ENCODE data around the gene LRRC4C. TPM values are rescaled to one million over a fixed set of nuclear protein-coding genes. Genes with fewer than 3 reads are reported as not detected.

Gene LRRC4C
- total RNA-seq, 1 experiment from 2014 or later, result 0.72 TPM

DNA sequence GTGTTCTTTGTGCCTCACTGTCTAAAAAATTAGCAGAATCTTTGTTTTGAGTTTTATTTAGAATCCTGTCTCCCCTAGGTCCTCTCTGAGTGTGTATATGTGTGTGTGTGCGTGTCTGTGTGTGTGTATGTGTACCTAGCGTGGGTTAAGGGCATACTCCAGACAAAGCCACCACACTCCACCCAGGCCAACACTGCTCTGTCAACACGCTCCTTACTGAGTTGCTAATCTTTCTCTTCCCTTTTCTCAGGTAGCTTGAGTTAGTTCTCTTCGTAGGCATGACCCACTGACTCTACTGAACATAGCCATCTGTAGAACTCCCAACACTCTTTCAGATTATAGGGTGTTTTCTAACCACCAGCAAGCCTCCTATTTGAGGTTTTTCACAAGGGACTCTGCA lies 131.1 kb downstream of the LRRC4C start:
- H3K27me3 Mint-ChIP-seq (ENCODE audit: low read depth), result no peaks in the 10 kb centered on the region
- H3K4me1 Mint-ChIP-seq, result no peaks in the 10 kb centered on the region
- no peak overlapping the region for H3K27ac Mint-ChIP-seq
- TF ChIP-seq GABPB1 (CRISPR knock-in tag; IDR thresholded peaks at IDR 0.05) (no peak), RELA (CRISPR knock-in tag; IDR thresholded peaks at IDR 0.05; ENCODE audit: borderline replicate concordance) (no peak), TEAD4 (CRISPR knock-in tag; IDR thresholded peaks at IDR 0.05) (no peak)
- TF ChIP-seq, protein P1, sequence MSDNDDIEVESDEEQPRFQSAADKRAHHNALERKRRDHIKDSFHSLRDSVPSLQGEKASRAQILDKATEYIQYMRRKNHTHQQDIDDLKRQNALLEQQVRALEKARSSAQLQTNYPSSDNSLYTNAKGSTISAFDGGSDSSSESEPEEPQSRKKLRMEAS (CRISPR knock-in tag; IDR thresholded peaks at IDR 0.05), result no peak
- TF ChIP-seq, protein P2, sequence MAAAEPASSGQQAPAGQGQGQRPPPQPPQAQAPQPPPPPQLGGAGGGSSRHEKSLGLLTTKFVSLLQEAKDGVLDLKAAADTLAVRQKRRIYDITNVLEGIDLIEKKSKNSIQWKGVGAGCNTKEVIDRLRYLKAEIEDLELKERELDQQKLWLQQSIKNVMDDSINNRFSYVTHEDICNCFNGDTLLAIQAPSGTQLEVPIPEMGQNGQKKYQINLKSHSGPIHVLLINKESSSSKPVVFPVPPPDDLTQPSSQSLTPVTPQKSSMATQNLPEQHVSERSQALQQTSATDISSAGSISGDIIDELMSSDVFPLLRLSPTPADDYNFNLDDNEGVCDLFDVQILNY (CRISPR knock-in tag; IDR thresholded peaks at IDR 0.05), result no peak
- TF ChIP-seq, protein P3, sequence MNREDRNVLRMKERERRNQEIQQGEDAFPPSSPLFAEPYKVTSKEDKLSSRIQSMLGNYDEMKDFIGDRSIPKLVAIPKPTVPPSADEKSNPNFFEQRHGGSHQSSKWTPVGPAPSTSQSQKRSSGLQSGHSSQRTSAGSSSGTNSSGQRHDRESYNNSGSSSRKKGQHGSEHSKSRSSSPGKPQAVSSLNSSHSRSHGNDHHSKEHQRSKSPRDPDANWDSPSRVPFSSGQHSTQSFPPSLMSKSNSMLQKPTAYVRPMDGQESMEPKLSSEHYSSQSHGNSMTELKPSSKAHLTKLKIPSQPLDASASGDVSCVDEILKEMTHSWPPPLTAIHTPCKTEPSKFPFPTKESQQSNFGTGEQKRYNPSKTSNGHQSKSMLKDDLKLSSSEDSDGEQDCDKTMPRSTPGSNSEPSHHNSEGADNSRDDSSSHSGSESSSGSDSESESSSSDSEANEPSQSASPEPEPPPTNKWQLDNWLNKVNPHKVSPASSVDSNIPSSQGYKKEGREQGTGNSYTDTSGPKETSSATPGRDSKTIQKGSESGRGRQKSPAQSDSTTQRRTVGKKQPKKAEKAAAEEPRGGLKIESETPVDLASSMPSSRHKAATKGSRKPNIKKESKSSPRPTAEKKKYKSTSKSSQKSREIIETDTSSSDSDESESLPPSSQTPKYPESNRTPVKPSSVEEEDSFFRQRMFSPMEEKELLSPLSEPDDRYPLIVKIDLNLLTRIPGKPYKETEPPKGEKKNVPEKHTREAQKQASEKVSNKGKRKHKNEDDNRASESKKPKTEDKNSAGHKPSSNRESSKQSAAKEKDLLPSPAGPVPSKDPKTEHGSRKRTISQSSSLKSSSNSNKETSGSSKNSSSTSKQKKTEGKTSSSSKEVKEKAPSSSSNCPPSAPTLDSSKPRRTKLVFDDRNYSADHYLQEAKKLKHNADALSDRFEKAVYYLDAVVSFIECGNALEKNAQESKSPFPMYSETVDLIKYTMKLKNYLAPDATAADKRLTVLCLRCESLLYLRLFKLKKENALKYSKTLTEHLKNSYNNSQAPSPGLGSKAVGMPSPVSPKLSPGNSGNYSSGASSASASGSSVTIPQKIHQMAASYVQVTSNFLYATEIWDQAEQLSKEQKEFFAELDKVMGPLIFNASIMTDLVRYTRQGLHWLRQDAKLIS (CRISPR knock-in tag; IDR thresholded peaks at IDR 0.05; ENCODE audit: borderline replicate concordance), result no peak
- H3K36me3 Mint-ChIP-seq, result no peaks in the 10 kb centered on the region
- no peaks in the 10 kb centered on the region for H3K9me3 Mint-ChIP-seq
- H3K4me3 Mint-ChIP-seq, result no peak overlapping the region
- CTCF ChIA-PET, result no interaction called here
- DNase-seq (ENCODE audit: low spot score) (no peak), ATAC-seq (no peak)
- POLR2A ChIA-PET, result no interaction called here

DNA sequence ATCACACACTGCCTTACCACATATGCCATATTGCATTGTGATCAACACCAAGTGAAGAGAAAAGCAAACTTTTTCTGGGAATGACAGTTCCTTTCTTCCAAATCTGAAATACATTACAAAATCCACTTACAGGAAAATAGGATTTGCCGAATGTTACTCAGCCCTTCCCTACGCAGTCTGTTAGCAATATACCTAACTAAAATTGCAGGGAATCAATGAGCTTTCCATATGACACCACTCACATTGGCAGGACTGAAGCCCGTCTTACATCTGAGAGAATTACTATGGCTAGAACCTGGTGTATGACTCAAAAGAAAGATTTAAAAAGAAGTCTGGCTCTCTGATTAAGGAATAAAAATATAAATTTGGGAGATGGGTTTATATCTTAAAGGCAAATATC lies 136.0 kb downstream of the LRRC4C start:
- no peaks in the 10 kb centered on the region for H3K36me3 Mint-ChIP-seq

GRCh38 chr11:41320653-41321052 lies 138.8 kb downstream of the LRRC4C start:
- ChIA-PET POLR2A (no interaction called here), CTCF (no interaction called here)
- TF ChIP-seq, protein P4, sequence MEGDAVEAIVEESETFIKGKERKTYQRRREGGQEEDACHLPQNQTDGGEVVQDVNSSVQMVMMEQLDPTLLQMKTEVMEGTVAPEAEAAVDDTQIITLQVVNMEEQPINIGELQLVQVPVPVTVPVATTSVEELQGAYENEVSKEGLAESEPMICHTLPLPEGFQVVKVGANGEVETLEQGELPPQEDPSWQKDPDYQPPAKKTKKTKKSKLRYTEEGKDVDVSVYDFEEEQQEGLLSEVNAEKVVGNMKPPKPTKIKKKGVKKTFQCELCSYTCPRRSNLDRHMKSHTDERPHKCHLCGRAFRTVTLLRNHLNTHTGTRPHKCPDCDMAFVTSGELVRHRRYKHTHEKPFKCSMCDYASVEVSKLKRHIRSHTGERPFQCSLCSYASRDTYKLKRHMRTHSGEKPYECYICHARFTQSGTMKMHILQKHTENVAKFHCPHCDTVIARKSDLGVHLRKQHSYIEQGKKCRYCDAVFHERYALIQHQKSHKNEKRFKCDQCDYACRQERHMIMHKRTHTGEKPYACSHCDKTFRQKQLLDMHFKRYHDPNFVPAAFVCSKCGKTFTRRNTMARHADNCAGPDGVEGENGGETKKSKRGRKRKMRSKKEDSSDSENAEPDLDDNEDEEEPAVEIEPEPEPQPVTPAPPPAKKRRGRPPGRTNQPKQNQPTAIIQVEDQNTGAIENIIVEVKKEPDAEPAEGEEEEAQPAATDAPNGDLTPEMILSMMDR (IDR thresholded peaks at IDR 0.05), result no peak
- TF ChIP-seq CREM (CRISPR knock-in tag; IDR thresholded peaks at IDR 0.05) (no peak), PRRX2 (CRISPR knock-in tag; IDR thresholded peaks at IDR 0.05) (no peak), MYBL2 (CRISPR knock-in tag; IDR thresholded peaks at IDR 0.05) (no peak), ESRRA (CRISPR knock-in tag; IDR thresholded peaks at IDR 0.05; ENCODE audit: borderline replicate concordance) (no peak)
- Mint-ChIP-seq H3K9me3 (no peaks in the 10 kb centered on the region), H3K27ac (no peak overlapping the region), H3K4me1 (peaks cover 4% of the 10 kb centered on the region; the same call in 1 of the 2 replicates), H3K4me3 (no peak overlapping the region), H3K36me3 (no peaks in the 10 kb centered on the region), H3K27me3 (ENCODE audit: low read depth) (no peaks in the 10 kb centered on the region)
- ATAC-seq (no peak), DNase-seq (ENCODE audit: low spot score) (no peak)

More for the DNA sequence above, 136.0 kb downstream of the LRRC4C start:
- no peak overlapping the region for H3K4me3 Mint-ChIP-seq
- ATAC-seq, result no peak
- H3K27me3 Mint-ChIP-seq (ENCODE audit: low read depth), result no peaks in the 10 kb centered on the region
- POLR2A ChIA-PET, result no interaction called here
- CTCF ChIA-PET, result no interaction called here
- H3K4me1 Mint-ChIP-seq, result no peaks in the 10 kb centered on the region
- no peak for DNase-seq (ENCODE audit: low spot score)
- no peaks in the 10 kb centered on the region for H3K9me3 Mint-ChIP-seq
- H3K27ac Mint-ChIP-seq, result no peak overlapping the region
- no peak for TF ChIP-seq ZNF263 (CRISPR knock-in tag; IDR thresholded peaks at IDR 0.05; ENCODE audit: low read depth)
- TF ChIP-seq, protein P5, sequence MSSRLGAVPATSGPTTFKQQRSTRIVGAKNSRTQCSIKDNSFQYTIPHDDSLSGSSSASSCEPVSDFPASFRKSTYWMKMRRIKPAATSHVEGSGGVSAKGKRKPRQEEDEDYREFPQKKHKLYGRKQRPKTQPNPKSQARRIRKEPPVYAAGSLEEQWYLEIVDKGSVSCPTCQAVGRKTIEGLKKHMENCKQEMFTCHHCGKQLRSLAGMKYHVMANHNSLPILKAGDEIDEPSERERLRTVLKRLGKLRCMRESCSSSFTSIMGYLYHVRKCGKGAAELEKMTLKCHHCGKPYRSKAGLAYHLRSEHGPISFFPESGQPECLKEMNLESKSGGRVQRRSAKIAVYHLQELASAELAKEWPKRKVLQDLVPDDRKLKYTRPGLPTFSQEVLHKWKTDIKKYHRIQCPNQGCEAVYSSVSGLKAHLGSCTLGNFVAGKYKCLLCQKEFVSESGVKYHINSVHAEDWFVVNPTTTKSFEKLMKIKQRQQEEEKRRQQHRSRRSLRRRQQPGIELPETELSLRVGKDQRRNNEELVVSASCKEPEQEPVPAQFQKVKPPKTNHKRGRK (CRISPR knock-in tag; IDR thresholded peaks at IDR 0.05; ENCODE audit: borderline replicate concordance), result no peak
